GM23338 (cell line): Measurements from ENCODE around the gene TMEM169. TPM values are rescaled to one million over a fixed set of nuclear protein-coding genes. Genes with fewer than 3 reads are reported as not detected.

Experiments
- ATAC-seq: fragments of 200-7000 bp; cut with Tn5 transposase; 3 replicates; pipeline ENCODE4 v1.9.1; 2020
- DNase-seq: peaks from one replicate; pipeline ENCODE4 v3.0.0-alpha.2; 2015; ENCODE audit warnings: low spot score
- H2AFZ ChIP-seq: fragments of 200-600 bp; sonication (generic); 2 replicates; pipeline ENCODE4 v1.8.0; 2016; ENCODE audit warnings: antibody characterized with exemption, mild to moderate bottlenecking, moderate library complexity
- H3F3A ChIP-seq: fragments of 200-600 bp; sonication (generic); replicated peaks from 2 replicates; pipeline ENCODE4 v1.8.0; 2017; ENCODE audit warnings: antibody characterized with exemption, mixed run types, low read depth
- H3K27ac ChIP-seq: fragments of 200-600 bp; sonication (generic); 2 replicates; pipeline ENCODE4 v1.6.1; 2016; ENCODE audit warnings: low read depth
- H3K27me3 ChIP-seq: fragments of 200-600 bp; sonication (generic); 2 replicates; pipeline ENCODE4 v1.8.0; 2016; ENCODE audit warnings: mild to moderate bottlenecking, mixed run types, moderate library complexity; ENCODE audit not compliant: insufficient read depth
- H3K36me3 ChIP-seq: fragments of 200-600 bp; sonication (generic); 2 replicates; pipeline ENCODE4 v1.8.0; 2016; ENCODE audit warnings: mild to moderate bottlenecking; ENCODE audit not compliant: insufficient read depth
- H3K4me1 ChIP-seq: fragments of 200-600 bp; sonication (generic); 2 replicates; pipeline ENCODE4 v1.8.0; 2016; ENCODE audit warnings: mild to moderate bottlenecking, moderate library complexity; ENCODE audit not compliant: insufficient read depth
- H3K4me2 ChIP-seq: fragments of 200-600 bp; sonication (generic); 2 replicates; pipeline ENCODE4 v1.7.1; 2017; ENCODE audit warnings: mixed run types
- H3K4me3 ChIP-seq: fragments of 200-600 bp; sonication (generic); 2 replicates; pipeline ENCODE4 v1.6.1; 2016; ENCODE audit warnings: mixed run types
- H3K79me2 ChIP-seq: fragments of 200-600 bp; sonication (generic); replicated peaks from 2 replicates; pipeline ENCODE4 v1.8.0; 2017; ENCODE audit warnings: mild to moderate bottlenecking; ENCODE audit not compliant: insufficient read depth
- H3K9me2 ChIP-seq: fragments of 200-600 bp; sonication (generic); 2 replicates; pipeline ENCODE4 v1.8.0; 2017; ENCODE audit not compliant: insufficient read depth
- H4K20me1 ChIP-seq: fragments of 200-600 bp; sonication (generic); replicated peaks from 2 replicates; pipeline ENCODE4 v1.8.0; 2017; ENCODE audit warnings: mild to moderate bottlenecking; ENCODE audit not compliant: insufficient read depth
- H3K27ac Mint-ChIP-seq: 2 replicates; pipeline ENCODE4 v1.8.0; 2020; ENCODE audit warnings: inconsistent platforms, mild to moderate bottlenecking, moderate library complexity, mixed read lengths
- H3K27me3 Mint-ChIP-seq: 3 replicates; pipeline ENCODE4 v1.8.0; 2022; ENCODE audit warnings: low read depth, mild to moderate bottlenecking, moderate library complexity, mixed read lengths, inconsistent platforms; ENCODE audit not compliant: insufficient read depth, poor library complexity
- H3K36me3 Mint-ChIP-seq: 3 replicates; pipeline ENCODE4 v1.8.0; 2021; ENCODE audit warnings: low read depth, mild to moderate bottlenecking, inconsistent platforms, moderate library complexity, mixed read lengths
- H3K4me1 Mint-ChIP-seq: 3 replicates; pipeline ENCODE4 v1.8.0; 2020; ENCODE audit warnings: mild to moderate bottlenecking, inconsistent platforms, mixed read lengths
- H3K4me3 Mint-ChIP-seq: 3 replicates; pipeline ENCODE4 v1.8.0; 2021; ENCODE audit warnings: moderate library complexity, mild to moderate bottlenecking, inconsistent platforms, mixed read lengths
- H3K9me3 Mint-ChIP-seq: 3 replicates; pipeline ENCODE4 v1.8.0; 2020; ENCODE audit warnings: moderate library complexity, mild to moderate bottlenecking, inconsistent platforms, mixed read lengths
- CREB1 ChIP-seq: fragments of 250-450 bp; sonication (Bioruptor Pico); IDR thresholded peaks from 2 replicates; pipeline ENCODE4 v1.5.0; 2020; ENCODE audit warnings: low read depth, mild to moderate bottlenecking, moderate library complexity
- EZH2 ChIP-seq: fragments of 200-600 bp; sonication (generic); IDR thresholded peaks from one replicate; pipeline ENCODE4 v1.8.0; 2017; ENCODE audit warnings: antibody characterized with exemption, mild to moderate bottlenecking, low read depth; ENCODE audit not compliant: unreplicated experiment
- STAT1 ChIP-seq: IDR thresholded peaks from one replicate; pipeline ENCODE4 v1.6.1; 2016; ENCODE audit warnings: antibody characterized with exemption; ENCODE audit not compliant: unreplicated experiment
- ZNF114 ChIP-seq: fragments of 250-450 bp; sonication (Bioruptor Pico); IDR thresholded peaks from 2 replicates; pipeline ENCODE4 v1.5.0; 2020; ENCODE audit warnings: mild to moderate bottlenecking, moderate library complexity
- ZNF331 ChIP-seq: fragments of 250-450 bp; sonication (Bioruptor Pico); IDR thresholded peaks from 2 replicates; pipeline ENCODE4 v1.5.0; 2020; ENCODE audit warnings: low read depth, mild to moderate bottlenecking, moderate library complexity
- polyA plus RNA-seq: library from polyadenylated mRNA; unstranded; fragments of >200 nt; fragmentation: Nextera tagmentation; extraction: Ambion mirVana; gene quantifications from 2 replicates; pipeline ENCODE4 v1.2.1, GENCODE V29; 2016
- total RNA-seq: library from RNA; depleted of rRNA; stranded (reverse); fragments of >200 nt; shearing (Covaris generic); gene quantifications from 2 replicates; pipeline ENCODE4 v1.2.3, GENCODE V29; 2014
- TF ChIP-seq, protein P1 (sequence below): IDR thresholded peaks from 2 replicates; pipeline ENCODE4 v1.6.1; 2016; ENCODE audit warnings: antibody characterized with exemption
- TF ChIP-seq, protein P2 (sequence below): IDR thresholded peaks from one replicate; pipeline ENCODE4 v1.6.1; 2018; ENCODE audit warnings: antibody characterized with exemption; ENCODE audit not compliant: unreplicated experiment
- TF ChIP-seq, protein P3 (sequence below), 2 experiments: fragments of 200-600 bp in 1 of 2; sonication (generic) in 1 of 2; conservative IDR thresholded peaks; 2 replicates each; pipeline versions ENCODE4 v1.5.1 to v1.6.1; 2016 to 2017; ENCODE audit warnings: antibody characterized with exemption in 2 of 2, low read depth in 2 of 2, mild to moderate bottlenecking in 2 of 2, moderate library complexity in 1 of 2
- TF ChIP-seq, protein P4 (sequence below): fragments of 250-450 bp; sonication (Bioruptor Pico); IDR thresholded peaks from 2 replicates; pipeline ENCODE4 v1.5.0; 2020; ENCODE audit warnings: mild to moderate bottlenecking, moderate library complexity

TMEM169 gene
- total and polyA plus RNA-seq, 2 experiments from 2014 or later = 1.4 to 3.9 TPM

DNA sequence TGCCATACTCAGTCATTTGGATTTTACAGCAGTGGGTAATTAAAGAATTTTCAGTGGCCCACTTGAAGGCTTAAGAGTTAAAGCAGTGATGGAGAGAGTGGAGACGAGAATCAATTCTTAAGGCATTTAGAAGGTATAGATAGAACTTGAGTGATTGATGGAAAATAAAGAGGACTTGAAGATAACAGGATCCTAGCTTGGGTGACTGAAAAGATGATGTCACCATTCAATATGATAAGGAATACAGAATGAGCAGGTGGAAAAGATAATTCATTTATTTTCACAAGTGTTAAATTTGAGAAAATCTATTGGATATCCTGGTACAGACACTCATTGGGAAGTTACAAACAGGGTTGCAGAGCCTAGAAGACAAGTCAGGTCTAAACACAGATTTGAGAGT, 62.7 kb downstream of the TMEM169 start:
- H3K27me3 Mint-ChIP-seq = no peaks in the 10 kb centered on the region
- Histone ChIP-seq H3K4me3 (no peak overlapping the region), H3K4me2 (no peak overlapping the region), H2AFZ (no peak overlapping the region), H3K4me1 (no peaks in the 10 kb centered on the region; the same call in 1 of the 2 replicates), H3K27ac (peak overlapping the region; percentile 61), H3K9me2 (no peaks in the 10 kb centered on the region), H3K36me3 (peaks cover 81% of the 10 kb centered on the region), H3F3A (peaks cover 1% of the 10 kb centered on the region), H4K20me1 (peaks cover 38% of the 10 kb centered on the region), H3K79me2 (peaks cover 86% of the 10 kb centered on the region), H3K27me3 (no peaks in the 10 kb centered on the region)
- peaks cover 69% of the 10 kb centered on the region for H3K36me3 Mint-ChIP-seq
- DNase-seq (no peak), ATAC-seq (no peak)
- peaks cover 6% of the 10 kb centered on the region for H3K4me1 Mint-ChIP-seq
- H3K9me3 Mint-ChIP-seq = no peaks in the 10 kb centered on the region
- no peak overlapping the region for H3K4me3 Mint-ChIP-seq
- TF ChIP-seq ZNF331 (no peak), STAT1 (no peak), ZNF114 (CRISPR knock-in tag) (no peak), EZH2 (no peak), CREB1 (CRISPR knock-in tag) (no peak)
- TF ChIP-seq, protein P1, sequence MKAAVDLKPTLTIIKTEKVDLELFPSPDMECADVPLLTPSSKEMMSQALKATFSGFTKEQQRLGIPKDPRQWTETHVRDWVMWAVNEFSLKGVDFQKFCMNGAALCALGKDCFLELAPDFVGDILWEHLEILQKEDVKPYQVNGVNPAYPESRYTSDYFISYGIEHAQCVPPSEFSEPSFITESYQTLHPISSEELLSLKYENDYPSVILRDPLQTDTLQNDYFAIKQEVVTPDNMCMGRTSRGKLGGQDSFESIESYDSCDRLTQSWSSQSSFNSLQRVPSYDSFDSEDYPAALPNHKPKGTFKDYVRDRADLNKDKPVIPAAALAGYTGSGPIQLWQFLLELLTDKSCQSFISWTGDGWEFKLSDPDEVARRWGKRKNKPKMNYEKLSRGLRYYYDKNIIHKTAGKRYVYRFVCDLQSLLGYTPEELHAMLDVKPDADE = no peak
- TF ChIP-seq, protein P2, sequence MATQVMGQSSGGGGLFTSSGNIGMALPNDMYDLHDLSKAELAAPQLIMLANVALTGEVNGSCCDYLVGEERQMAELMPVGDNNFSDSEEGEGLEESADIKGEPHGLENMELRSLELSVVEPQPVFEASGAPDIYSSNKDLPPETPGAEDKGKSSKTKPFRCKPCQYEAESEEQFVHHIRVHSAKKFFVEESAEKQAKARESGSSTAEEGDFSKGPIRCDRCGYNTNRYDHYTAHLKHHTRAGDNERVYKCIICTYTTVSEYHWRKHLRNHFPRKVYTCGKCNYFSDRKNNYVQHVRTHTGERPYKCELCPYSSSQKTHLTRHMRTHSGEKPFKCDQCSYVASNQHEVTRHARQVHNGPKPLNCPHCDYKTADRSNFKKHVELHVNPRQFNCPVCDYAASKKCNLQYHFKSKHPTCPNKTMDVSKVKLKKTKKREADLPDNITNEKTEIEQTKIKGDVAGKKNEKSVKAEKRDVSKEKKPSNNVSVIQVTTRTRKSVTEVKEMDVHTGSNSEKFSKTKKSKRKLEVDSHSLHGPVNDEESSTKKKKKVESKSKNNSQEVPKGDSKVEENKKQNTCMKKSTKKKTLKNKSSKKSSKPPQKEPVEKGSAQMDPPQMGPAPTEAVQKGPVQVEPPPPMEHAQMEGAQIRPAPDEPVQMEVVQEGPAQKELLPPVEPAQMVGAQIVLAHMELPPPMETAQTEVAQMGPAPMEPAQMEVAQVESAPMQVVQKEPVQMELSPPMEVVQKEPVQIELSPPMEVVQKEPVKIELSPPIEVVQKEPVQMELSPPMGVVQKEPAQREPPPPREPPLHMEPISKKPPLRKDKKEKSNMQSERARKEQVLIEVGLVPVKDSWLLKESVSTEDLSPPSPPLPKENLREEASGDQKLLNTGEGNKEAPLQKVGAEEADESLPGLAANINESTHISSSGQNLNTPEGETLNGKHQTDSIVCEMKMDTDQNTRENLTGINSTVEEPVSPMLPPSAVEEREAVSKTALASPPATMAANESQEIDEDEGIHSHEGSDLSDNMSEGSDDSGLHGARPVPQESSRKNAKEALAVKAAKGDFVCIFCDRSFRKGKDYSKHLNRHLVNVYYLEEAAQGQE = no peak
- TF ChIP-seq, protein P3, sequence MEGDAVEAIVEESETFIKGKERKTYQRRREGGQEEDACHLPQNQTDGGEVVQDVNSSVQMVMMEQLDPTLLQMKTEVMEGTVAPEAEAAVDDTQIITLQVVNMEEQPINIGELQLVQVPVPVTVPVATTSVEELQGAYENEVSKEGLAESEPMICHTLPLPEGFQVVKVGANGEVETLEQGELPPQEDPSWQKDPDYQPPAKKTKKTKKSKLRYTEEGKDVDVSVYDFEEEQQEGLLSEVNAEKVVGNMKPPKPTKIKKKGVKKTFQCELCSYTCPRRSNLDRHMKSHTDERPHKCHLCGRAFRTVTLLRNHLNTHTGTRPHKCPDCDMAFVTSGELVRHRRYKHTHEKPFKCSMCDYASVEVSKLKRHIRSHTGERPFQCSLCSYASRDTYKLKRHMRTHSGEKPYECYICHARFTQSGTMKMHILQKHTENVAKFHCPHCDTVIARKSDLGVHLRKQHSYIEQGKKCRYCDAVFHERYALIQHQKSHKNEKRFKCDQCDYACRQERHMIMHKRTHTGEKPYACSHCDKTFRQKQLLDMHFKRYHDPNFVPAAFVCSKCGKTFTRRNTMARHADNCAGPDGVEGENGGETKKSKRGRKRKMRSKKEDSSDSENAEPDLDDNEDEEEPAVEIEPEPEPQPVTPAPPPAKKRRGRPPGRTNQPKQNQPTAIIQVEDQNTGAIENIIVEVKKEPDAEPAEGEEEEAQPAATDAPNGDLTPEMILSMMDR (conservative IDR thresholded peaks at IDR 0.05; ENCODE audit: low read depth in 2 of 2) = no peak
- TF ChIP-seq, protein P4, sequence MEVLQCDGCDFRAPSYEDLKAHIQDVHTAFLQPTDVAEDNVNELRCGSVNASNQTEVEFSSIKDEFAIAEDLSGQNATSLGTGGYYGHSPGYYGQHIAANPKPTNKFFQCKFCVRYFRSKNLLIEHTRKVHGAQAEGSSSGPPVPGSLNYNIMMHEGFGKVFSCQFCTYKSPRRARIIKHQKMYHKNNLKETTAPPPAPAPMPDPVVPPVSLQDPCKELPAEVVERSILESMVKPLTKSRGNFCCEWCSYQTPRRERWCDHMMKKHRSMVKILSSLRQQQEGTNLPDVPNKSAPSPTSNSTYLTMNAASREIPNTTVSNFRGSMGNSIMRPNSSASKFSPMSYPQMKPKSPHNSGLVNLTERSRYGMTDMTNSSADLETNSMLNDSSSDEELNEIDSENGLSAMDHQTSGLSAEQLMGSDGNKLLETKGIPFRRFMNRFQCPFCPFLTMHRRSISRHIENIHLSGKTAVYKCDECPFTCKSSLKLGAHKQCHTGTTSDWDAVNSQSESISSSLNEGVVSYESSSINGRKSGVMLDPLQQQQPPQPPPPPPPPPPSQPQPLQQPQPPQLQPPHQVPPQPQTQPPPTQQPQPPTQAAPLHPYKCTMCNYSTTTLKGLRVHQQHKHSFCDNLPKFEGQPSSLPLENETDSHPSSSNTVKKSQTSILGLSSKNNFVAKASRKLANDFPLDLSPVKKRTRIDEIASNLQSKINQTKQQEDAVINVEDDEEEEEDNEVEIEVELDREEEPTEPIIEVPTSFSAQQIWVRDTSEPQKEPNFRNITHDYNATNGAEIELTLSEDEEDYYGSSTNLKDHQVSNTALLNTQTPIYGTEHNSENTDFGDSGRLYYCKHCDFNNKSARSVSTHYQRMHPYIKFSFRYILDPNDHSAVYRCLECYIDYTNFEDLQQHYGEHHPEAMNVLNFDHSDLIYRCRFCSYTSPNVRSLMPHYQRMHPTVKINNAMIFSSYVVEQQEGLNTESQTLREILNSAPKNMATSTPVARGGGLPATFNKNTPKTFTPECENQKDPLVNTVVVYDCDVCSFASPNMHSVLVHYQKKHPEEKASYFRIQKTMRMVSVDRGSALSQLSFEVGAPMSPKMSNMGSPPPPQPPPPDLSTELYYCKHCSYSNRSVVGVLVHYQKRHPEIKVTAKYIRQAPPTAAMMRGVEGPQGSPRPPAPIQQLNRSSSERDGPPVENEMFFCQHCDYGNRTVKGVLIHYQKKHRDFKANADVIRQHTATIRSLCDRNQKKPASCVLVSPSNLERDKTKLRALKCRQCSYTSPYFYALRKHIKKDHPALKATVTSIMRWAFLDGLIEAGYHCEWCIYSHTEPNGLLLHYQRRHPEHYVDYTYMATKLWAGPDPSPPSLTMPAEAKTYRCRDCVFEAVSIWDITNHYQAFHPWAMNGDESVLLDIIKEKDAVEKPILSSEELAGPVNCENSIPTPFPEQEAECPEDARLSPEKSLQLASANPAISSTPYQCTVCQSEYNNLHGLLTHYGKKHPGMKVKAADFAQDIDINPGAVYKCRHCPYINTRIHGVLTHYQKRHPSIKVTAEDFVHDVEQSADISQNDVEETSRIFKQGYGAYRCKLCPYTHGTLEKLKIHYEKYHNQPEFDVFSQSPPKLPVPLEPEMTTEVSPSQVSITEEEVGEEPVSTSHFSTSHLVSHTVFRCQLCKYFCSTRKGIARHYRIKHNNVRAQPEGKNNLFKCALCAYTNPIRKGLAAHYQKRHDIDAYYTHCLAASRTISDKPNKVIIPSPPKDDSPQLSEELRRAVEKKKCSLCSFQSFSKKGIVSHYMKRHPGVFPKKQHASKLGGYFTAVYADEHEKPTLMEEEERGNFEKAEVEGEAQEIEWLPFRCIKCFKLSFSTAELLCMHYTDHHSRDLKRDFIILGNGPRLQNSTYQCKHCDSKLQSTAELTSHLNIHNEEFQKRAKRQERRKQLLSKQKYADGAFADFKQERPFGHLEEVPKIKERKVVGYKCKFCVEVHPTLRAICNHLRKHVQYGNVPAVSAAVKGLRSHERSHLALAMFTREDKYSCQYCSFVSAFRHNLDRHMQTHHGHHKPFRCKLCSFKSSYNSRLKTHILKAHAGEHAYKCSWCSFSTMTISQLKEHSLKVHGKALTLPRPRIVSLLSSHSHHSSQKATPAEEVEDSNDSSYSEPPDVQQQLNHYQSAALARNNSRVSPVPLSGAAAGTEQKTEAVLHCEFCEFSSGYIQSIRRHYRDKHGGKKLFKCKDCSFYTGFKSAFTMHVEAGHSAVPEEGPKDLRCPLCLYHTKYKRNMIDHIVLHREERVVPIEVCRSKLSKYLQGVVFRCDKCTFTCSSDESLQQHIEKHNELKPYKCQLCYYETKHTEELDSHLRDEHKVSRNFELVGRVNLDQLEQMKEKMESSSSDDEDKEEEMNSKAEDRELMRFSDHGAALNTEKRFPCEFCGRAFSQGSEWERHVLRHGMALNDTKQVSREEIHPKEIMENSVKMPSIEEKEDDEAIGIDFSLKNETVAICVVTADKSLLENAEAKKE (CRISPR knock-in tag) = no peak
- no peak overlapping the region for H3K27ac Mint-ChIP-seq
